Spleen (tissue), 11 donors: ENCODE measurements around the gene RNF166. TPM values are rescaled to one million over a fixed set of nuclear protein-coding genes. Genes with fewer than 3 reads are reported as not detected.

Experiments used
- DNase-seq: peaks from one replicate; pipeline ENCODE4 v3.0.0-alpha.2; 2020
- H3K27ac ChIP-seq, 8 donors: fragments of 200-600 bp; sonication (generic) in 7 of 8; 1 replicate in 4 of 8; 2 replicates in 4 of 8; pipeline versions ENCODE4 v1.5.0 to v1.8.0; 2016 to 2021; ENCODE audit warnings: inconsistent platforms in 4 of 8, mild to moderate bottlenecking in 4 of 8, moderate library complexity in 1 of 8
- H3K27me3 ChIP-seq, 7 donors: fragments of 200-600 bp; sonication (generic) in 6 of 7; replicated peaks in 1 of 7; 1 replicate in 4 of 7; 2 replicates in 3 of 7; pipeline versions ENCODE4 v1.5.0 to v1.8.0; 2016 to 2021; ENCODE audit warnings: inconsistent platforms in 3 of 7, mild to moderate bottlenecking in 1 of 7
- H3K36me3 ChIP-seq, 6 donors: fragments of 200-600 bp; sonication (generic) in 5 of 6; 1 replicate in 4 of 6; 2 replicates in 2 of 6; pipeline versions ENCODE4 v1.5.0 to v1.8.0; 2016 to 2021; ENCODE audit warnings: inconsistent platforms in 2 of 6
- H3K4me1 ChIP-seq, 6 donors: fragments of 200-600 bp; sonication (generic) in 5 of 6; 1 replicate in 3 of 6; 2 replicates in 3 of 6; pipeline versions ENCODE4 v1.5.0 to v1.8.0; 2016 to 2021; ENCODE audit warnings: inconsistent platforms in 3 of 6
- H3K4me3 ChIP-seq, 8 donors: fragments of 200-600 bp; sonication (generic) in 7 of 8; 1 replicate in 4 of 8; 2 replicates in 4 of 8; pipeline versions ENCODE4 v1.5.0 to v1.8.0; 2016 to 2021; ENCODE audit warnings: inconsistent platforms in 4 of 8, mild to moderate bottlenecking in 4 of 8, moderate library complexity in 2 of 8
- H3K9me3 ChIP-seq, 8 donors: fragments of 200-600 bp; sonication (generic) in 7 of 8; 1 replicate in 4 of 8; 2 replicates in 4 of 8; pipeline versions ENCODE4 v1.5.0 to v1.8.0; 2016 to 2021; ENCODE audit warnings: inconsistent platforms in 4 of 8
- POLR2A ChIP-seq, 3 donors: fragments of 450-650 bp; IDR thresholded peaks; one replicate each; pipeline ENCODE4 v1.5.1; 2017; ENCODE audit warnings: antibody characterized with exemption in 3 of 3, mild to moderate bottlenecking in 1 of 3
- POLR2AphosphoS5 ChIP-seq, 3 donors: sonication (generic); formaldehyde crosslinking; IDR thresholded peaks; one replicate each; pipeline ENCODE4 v1.5.1; 2017; ENCODE audit warnings: antibody characterized with exemption in 3 of 3
- WGBS, 5 donors: extraction: QIAGEN DNeasy Blood & Tissue Kit in 3 of 5; methylation state at CpG; one replicate each; pipeline versions ENCODE4 v1.1.5 to v1.1.7; 2013 to 2018; 5-methylcytosine and 5-hydroxymethylcytosine counted together
- intact Hi-C: fragments of 100-400 bp; cut with DNase I; formaldehyde crosslinking; loops from one replicate; pipeline ENCODE4 v1.15.0; 2023; ENCODE audit warnings: low total_unique reads
- polyA plus RNA-seq, 3 donors: library from polyadenylated mRNA; stranded (reverse); fragments of 200-250 nt; gene quantifications; one replicate each; pipeline ENCODE4 v1.2.1, GENCODE V29; 2013
- total RNA-seq, 7 donors: library from RNA; depleted of rRNA in 3 of 7; stranded (reverse); fragments of >200 nt in 3 of 7; fragmentation: NEBNext Ultra II Directional in 4 of 7; extraction: Animal tissue kit (Norgen Biotek cat#: 25700) in 4 of 7; gene quantifications; one replicate each; pipeline versions ENCODE4 v1.1.0 to v1.2.1, GENCODE V29; 2016 to 2021
- TF ChIP-seq, protein P1 (sequence below), 11 experiments: fragments of 200-600 bp in 7 of 11; fragments of 450-650 bp in 4 of 11; sonication (generic) in 4 of 11; IDR thresholded peaks in 8 of 11; conservative IDR thresholded peaks in 3 of 11; 1 replicate in 7 of 11; 2 replicates in 4 of 11; pipeline versions ENCODE4 v1.4.0 to v1.8.0; 2016 to 2021; ENCODE audit warnings: antibody characterized with exemption in 11 of 11, inconsistent platforms in 4 of 11, mild to moderate bottlenecking in 1 of 11
- donor health status: healthy with polysubstance abuse.
- donor health status: DM: no; HTN: no; CAD: no; lungs with moderate emphysema.
- donor health status: DM: no; HTN: no; CAD: no.
- donor health status: Bipolar disorder and iron deficiency.
- donor health status: healthy.
- donor health status: DM: no; HTN: no; CAD: no.
- donor health status: DM: yes; HTN: yes; CAD: no.

Gene RNF166
- total and polyA plus RNA-seq, 10 donors = 55.7 to 135 (median 98.8) TPM

DNA sequence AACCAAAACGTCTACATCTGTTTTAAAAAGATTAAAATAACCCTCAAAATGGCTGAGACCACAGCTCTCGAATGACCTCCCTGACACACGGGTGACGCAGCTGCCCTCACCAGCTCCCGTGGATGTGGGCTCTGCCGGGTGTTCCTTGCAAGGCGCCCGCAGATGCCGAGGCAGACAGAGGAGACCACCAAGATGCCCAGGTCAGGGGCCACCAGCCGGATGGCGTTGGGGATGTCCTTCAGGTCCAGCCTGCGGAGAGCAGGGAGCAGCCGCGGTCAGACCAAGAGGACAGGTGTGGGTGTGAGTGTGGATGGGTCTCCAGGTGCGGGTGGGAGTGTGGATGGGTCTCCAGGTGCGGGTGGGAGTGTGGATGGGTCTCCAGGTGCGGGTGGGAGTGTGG is 35.2 kb upstream of the RNF166 start:
- H3K27me3 ChIP-seq = no peaks in the 10 kb centered on the region
- H3K4me3 ChIP-seq = no peak overlapping the region
- 89 to 95% (median 92%) methylated on average over 15 to 17 of the region's 17 CpGs for WGBS, 5 donors
- intact Hi-C loops = no loop called here
- DNase-seq = no peak
- H3K27ac ChIP-seq = no peak overlapping the region
- peaks cover 39 to 85% (median 68%) of the 10 kb centered on the region in 6 donors for H3K4me1 ChIP-seq
- no peaks in the 10 kb centered on the region for H3K9me3 ChIP-seq
- H3K36me3 ChIP-seq = peaks cover 0 to 67% (median 31%) of the 10 kb centered on the region in 6 donors
- no peak for TF ChIP-seq POLR2A (IDR thresholded peaks at IDR 0.05)
- TF ChIP-seq, protein P1, sequence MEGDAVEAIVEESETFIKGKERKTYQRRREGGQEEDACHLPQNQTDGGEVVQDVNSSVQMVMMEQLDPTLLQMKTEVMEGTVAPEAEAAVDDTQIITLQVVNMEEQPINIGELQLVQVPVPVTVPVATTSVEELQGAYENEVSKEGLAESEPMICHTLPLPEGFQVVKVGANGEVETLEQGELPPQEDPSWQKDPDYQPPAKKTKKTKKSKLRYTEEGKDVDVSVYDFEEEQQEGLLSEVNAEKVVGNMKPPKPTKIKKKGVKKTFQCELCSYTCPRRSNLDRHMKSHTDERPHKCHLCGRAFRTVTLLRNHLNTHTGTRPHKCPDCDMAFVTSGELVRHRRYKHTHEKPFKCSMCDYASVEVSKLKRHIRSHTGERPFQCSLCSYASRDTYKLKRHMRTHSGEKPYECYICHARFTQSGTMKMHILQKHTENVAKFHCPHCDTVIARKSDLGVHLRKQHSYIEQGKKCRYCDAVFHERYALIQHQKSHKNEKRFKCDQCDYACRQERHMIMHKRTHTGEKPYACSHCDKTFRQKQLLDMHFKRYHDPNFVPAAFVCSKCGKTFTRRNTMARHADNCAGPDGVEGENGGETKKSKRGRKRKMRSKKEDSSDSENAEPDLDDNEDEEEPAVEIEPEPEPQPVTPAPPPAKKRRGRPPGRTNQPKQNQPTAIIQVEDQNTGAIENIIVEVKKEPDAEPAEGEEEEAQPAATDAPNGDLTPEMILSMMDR (IDR thresholded peaks at IDR 0.05 in 8 of 11, conservative IDR thresholded peaks at IDR 0.05 in 3 of 11) = no peak
- TF ChIP-seq POLR2AphosphoS5 (IDR thresholded peaks at IDR 0.05) = no peak

DNA sequence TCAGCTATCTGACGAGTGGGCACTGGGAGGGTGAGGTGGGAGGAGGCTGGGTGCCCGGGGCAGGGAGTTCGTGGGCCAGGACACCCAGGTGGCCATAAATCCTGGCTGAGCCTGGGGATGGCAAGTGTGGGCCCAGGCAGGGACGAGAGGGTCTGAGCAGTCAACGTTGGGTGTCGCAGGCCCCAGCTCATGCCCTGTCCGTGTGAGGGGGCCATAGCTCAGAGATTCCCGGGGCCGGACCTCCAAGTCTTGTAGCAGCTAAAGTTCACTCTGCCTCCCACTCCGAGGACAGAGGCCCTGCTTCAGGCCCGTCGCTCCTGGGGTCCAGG is 34.5 kb upstream of the RNF166 start:
- Histone ChIP-seq H3K36me3 (peaks cover 0 to 74% (median 37%) of the 10 kb centered on the region in 6 donors), H3K4me1 (peaks cover 33 to 78% (median 61%) of the 10 kb centered on the region in 6 donors), H3K4me3 (no peak overlapping the region), H3K9me3 (no peaks in the 10 kb centered on the region), H3K27me3 (no peaks in the 10 kb centered on the region), H3K27ac (no peak overlapping the region)
- 84 to 96% (median 92%) methylated on average over 8 to 12 of the region's 12 CpGs for WGBS, 5 donors
- DNase-seq = no peak
- intact Hi-C loops = no loop called here
- TF ChIP-seq POLR2AphosphoS5 (IDR thresholded peaks at IDR 0.05) = no peak
- TF ChIP-seq POLR2A (IDR thresholded peaks at IDR 0.05) = no peak

DNA sequence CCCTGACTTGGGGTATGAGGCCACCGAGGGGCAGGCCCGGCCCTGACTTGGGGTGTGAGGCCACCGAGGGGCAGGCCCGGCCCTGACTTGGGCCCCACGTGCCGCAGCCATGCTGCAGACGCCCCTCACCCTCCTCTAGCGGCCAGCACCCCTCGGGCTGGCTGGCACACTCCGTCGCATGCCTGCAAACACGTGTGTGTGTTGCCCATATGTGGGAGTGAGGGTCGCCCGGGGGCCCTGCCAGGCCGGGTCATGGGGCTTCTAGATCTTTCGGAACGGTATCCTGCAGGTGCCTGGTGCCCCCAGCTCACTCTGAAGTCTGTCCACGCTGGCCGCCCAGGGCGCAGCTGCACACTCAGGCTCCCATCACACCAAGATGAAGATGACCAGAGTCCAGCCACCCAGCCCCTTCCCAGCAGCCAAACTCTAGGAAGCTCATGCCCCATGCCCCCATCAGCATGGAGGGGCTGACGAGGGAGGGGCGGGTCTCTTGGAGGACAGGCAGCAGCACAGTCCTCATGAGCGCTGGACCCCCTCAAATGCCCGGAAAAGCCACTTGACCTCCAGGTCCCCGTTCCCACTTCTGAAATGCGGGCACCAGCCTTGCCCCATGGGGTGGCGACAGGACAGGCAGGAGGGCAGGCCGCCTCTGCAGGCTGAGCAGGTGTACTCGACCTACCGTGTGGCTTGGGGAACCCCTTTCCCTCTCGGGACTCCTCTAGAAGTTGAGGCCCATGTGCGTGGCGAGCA is 33.9 kb upstream of the RNF166 start:
- Histone ChIP-seq H3K9me3 (no peaks in the 10 kb centered on the region), H3K36me3 (peaks cover 0 to 79% (median 43%) of the 10 kb centered on the region in 6 donors), H3K27ac (peak overlapping the region in 4 of 8 donors; percentile 79 to 86 (median 82)), H3K4me3 (no peak overlapping the region), H3K4me1 (peaks cover 27 to 72% (median 56%) of the 10 kb centered on the region in 6 donors), H3K27me3 (no peaks in the 10 kb centered on the region)
- intact Hi-C loops = loop anchor here (5.0 to 10.0 kb wide), 2 partner anchors 427 to 475 kb away; partner anchors contain the start of gene ZNF778
- WGBS, 5 donors = 83 to 90% (median 86%) methylated on average over 12 to 33 of the region's 33 CpGs
- DNase-seq = no peak
- TF ChIP-seq POLR2A (IDR thresholded peaks at IDR 0.05) = no peak
- TF ChIP-seq, protein P1 (IDR thresholded peaks at IDR 0.05 in 8 of 11, conservative IDR thresholded peaks at IDR 0.05 in 3 of 11) = no peak
- no peak for TF ChIP-seq POLR2AphosphoS5 (IDR thresholded peaks at IDR 0.05)

DNA sequence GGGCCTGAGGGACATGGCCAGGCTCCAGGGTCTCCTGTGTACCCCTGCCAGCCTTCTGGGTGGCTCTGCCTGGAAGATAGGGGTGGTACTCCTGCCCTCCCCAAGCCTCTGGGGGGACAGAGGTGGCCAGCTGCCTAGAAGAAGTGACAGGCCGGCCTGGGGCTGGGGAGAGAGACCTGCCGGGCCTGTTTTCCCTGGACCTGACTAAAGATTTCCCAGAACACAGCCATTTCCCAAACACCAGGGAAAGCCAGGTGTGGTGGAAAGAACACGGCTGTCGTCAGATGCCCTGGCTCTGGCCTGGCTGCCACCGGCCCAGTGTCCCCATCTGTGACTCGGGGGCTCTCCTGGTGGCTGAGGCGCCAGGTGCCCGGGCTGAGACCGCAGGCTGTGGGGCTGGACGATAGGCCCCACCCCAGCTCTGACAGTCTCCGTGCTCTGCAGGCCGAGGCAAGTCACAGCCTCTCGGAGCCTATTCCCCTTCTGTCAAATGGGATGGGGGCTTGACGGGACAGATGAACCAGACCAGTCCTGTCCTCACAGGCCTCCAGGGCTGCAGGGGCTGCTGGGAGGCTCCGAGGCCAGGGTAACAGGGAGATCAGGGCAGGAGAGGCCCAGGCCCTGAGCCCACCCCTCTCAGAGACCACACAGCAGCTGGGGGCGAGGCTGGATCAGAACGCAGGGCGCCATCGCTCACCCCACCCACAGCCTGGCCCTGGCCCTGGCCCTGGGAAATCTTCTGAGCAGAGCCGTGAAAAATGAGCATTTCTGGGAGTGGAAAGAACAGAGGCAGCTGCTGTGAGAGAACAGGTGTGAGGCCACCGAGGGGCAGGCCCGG is 33.1 kb upstream of the RNF166 start:
- Histone ChIP-seq H3K27me3 (no peaks in the 10 kb centered on the region), H3K36me3 (peaks cover 0 to 87% (median 51%) of the 10 kb centered on the region in 6 donors), H3K9me3 (no peaks in the 10 kb centered on the region), H3K4me3 (no peak overlapping the region), H3K4me1 (peaks cover 19 to 64% (median 48%) of the 10 kb centered on the region in 6 donors), H3K27ac (peak overlapping the region; percentile 55 to 86 (median 78))
- 82 to 92% (median 83%) methylated on average over 10 to 22 of the region's 22 CpGs for WGBS, 5 donors
- intact Hi-C loops = loop anchor here (5.0 to 10.0 kb wide), 2 partner anchors 428 to 475 kb away; partner anchors contain the start of gene ZNF778
- no peak for DNase-seq
- no peak for TF ChIP-seq POLR2AphosphoS5 (IDR thresholded peaks at IDR 0.05)
- no peak for TF ChIP-seq POLR2A (IDR thresholded peaks at IDR 0.05)
- TF ChIP-seq, protein P1 (IDR thresholded peaks at IDR 0.05 in 8 of 11, conservative IDR thresholded peaks at IDR 0.05 in 3 of 11) = no peak
